ENCODE measurements around the gene RNF135. TPM values are rescaled to one million over a fixed set of nuclear protein-coding genes. Genes with fewer than 3 reads are reported as not detected.
"Not testable (repeated sequence)": the region's sequence is repeated elsewhere in the genome, so short reads cannot be mapped to it uniquely, and the experiment has no call there.

Gene RNF135
- total and polyA plus RNA-seq, 7 experiments from 2014 or later, result 2.0 to 18.7 (median 3.5) TPM

DNA sequence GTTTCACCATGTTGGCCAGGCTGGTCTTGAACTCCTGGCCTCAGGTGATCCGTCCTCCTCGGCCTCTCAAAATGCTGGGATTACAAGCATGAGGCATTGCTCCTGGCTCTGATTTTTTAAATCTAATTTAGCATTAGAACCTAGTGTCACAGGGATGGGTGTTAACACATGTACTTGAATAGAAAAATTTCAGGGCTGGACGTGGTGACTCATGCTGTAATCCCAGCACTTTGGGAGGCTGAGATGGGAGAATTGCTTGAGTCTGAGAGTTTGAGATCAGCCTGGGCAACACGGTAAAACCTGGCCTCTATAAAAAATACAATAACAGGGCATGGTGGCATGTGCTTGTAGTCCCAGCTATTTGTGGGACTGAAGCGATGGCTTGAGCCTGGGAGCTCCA is 6.0 kb upstream of the RNF135 start:
- no peaks in the 10 kb centered on the region for H3K4me1 ChIP-seq (ENCODE audit: control insufficient read depth in 2 of 2, insufficient read depth in 2 of 2, low read length in 2 of 2)
- ATAC-seq (no peak), DNase-seq (no peak)
- no peak overlapping the region for H3K4me3 ChIP-seq (ENCODE audit: low read length)
- Mint-ChIP-seq H3K4me1 (peaks cover under 1 to 26% (median 3%) of the 10 kb centered on the region in 7 donors), H3K27ac (no peak overlapping the region), H3K27me3 (no peaks in the 10 kb centered on the region), H3K36me3 (no peaks in the 10 kb centered on the region), H3K9me3 (no peaks in the 10 kb centered on the region), H3K4me3 (no peak overlapping the region)
- POLR2A ChIA-PET, result no interaction called here
- no peak overlapping the region for H3K27ac ChIP-seq (ENCODE audit: low read depth, low read length)
- H3K27me3 ChIP-seq (ENCODE audit: control insufficient read depth in 2 of 2, insufficient read depth in 2 of 2, low read length in 2 of 2), result no peaks in the 10 kb centered on the region
- CTCF ChIA-PET, result no interaction called here
- intact Hi-C loops (cut with micrococcal nuclease), result no loop called here
- no peaks in the 10 kb centered on the region for H3K9me3 ChIP-seq (ENCODE audit: control insufficient read depth in 2 of 3, low read length in 3 of 3)
- no peaks in the 10 kb centered on the region for H3K36me3 ChIP-seq (ENCODE audit: control insufficient read depth in 2 of 3, insufficient read depth in 3 of 3, low read length in 3 of 3)

DNA sequence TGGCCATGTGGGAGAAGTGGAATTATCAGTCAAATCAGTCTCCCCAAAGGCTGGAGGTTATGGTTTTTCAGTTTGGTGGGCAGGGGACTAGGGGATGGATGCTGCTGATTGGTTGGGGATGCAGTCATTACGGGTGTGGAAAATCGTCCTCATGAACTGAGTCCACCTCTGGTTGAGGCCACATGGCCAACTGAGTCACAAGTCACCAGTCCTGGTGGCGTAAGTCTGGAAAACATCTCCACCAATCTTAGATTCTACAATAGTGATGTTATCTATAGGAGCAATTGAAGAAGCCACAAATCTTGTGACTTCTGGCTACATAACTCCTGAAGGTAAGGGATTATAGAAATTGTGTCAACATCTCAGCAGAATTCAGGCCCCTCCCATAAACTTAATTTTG is 5.2 kb upstream of the RNF135 start:
- no peaks in the 10 kb centered on the region for H3K9me3 ChIP-seq (ENCODE audit: control insufficient read depth in 2 of 3, low read length in 3 of 3)
- H3K27me3 Mint-ChIP-seq, result no peaks in the 10 kb centered on the region
- intact Hi-C loops (cut with micrococcal nuclease), result no loop called here
- no peak overlapping the region for H3K27ac Mint-ChIP-seq
- no peaks in the 10 kb centered on the region for H3K9me3 Mint-ChIP-seq
- H3K27me3 ChIP-seq (ENCODE audit: control insufficient read depth in 2 of 2, insufficient read depth in 2 of 2, low read length in 2 of 2), result no peaks in the 10 kb centered on the region
- ATAC-seq (no peak), DNase-seq (no peak)
- H3K36me3 ChIP-seq (ENCODE audit: control insufficient read depth in 2 of 3, insufficient read depth in 3 of 3, low read length in 3 of 3), result no peaks in the 10 kb centered on the region
- H3K27ac ChIP-seq (ENCODE audit: low read depth, low read length), result no peak overlapping the region
- H3K4me3 Mint-ChIP-seq, result no peak overlapping the region
- no peaks in the 10 kb centered on the region for H3K36me3 Mint-ChIP-seq
- peaks cover 3% of the 10 kb centered on the region in 2 donors for H3K4me1 ChIP-seq (ENCODE audit: control insufficient read depth in 2 of 2, insufficient read depth in 2 of 2, low read length in 2 of 2)
- ChIA-PET POLR2A (no interaction called here), CTCF (no interaction called here)
- no peak overlapping the region for H3K4me3 ChIP-seq (ENCODE audit: low read length)
- peaks cover 9 to 33% (median 10%) of the 10 kb centered on the region in 7 donors for H3K4me1 Mint-ChIP-seq

DNA sequence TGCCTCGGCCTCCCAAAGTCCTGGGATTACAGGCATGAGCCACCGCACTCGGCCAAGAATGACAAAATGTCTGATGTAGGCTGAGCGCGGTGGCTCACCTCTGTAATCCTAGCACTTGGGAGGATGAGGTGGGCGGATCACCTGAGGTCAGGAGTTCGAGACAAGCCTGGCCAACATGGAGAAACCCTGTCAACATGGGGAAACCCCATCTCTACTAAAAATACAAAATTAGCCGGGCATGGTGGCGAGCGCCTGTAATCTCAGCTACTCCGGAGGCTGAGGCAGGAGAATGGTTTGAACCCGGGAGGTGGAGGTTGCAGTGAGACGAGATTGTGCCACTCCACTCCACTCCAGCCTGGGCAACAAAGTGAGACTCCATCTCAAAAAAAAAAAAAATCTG is 2.9 kb upstream of the RNF135 start:
- H3K9me3 Mint-ChIP-seq; H3K4me3 Mint-ChIP-seq; H3K9me3 ChIP-seq (ENCODE audit: control insufficient read depth in 2 of 3, low read length in 3 of 3); intact Hi-C loops (cut with micrococcal nuclease); DNase-seq; H3K27ac ChIP-seq (ENCODE audit: low read depth, low read length); H3K36me3 ChIP-seq (ENCODE audit: control insufficient read depth in 2 of 3, insufficient read depth in 3 of 3, low read length in 3 of 3); POLR2A ChIA-PET; H3K4me3 ChIP-seq (ENCODE audit: low read length); H3K27me3 Mint-ChIP-seq; H3K4me1 ChIP-seq (ENCODE audit: control insufficient read depth in 2 of 2, insufficient read depth in 2 of 2, low read length in 2 of 2); H3K27me3 ChIP-seq (ENCODE audit: control insufficient read depth in 2 of 2, insufficient read depth in 2 of 2, low read length in 2 of 2); H3K27ac Mint-ChIP-seq; ATAC-seq: not testable (repeated sequence)
- H3K36me3 Mint-ChIP-seq, result peaks cover 0 to 11% (median 4%) of the 10 kb centered on the region in 5 donors
- peaks cover 15 to 33% (median 24%) of the 10 kb centered on the region in 7 donors for H3K4me1 Mint-ChIP-seq
- CTCF ChIA-PET, result interaction anchor here (0.6 kb wide), 1 partner anchor 36 kb away, joined by 3 read pairs; no protein-coding TSS in a partner anchor

DNA sequence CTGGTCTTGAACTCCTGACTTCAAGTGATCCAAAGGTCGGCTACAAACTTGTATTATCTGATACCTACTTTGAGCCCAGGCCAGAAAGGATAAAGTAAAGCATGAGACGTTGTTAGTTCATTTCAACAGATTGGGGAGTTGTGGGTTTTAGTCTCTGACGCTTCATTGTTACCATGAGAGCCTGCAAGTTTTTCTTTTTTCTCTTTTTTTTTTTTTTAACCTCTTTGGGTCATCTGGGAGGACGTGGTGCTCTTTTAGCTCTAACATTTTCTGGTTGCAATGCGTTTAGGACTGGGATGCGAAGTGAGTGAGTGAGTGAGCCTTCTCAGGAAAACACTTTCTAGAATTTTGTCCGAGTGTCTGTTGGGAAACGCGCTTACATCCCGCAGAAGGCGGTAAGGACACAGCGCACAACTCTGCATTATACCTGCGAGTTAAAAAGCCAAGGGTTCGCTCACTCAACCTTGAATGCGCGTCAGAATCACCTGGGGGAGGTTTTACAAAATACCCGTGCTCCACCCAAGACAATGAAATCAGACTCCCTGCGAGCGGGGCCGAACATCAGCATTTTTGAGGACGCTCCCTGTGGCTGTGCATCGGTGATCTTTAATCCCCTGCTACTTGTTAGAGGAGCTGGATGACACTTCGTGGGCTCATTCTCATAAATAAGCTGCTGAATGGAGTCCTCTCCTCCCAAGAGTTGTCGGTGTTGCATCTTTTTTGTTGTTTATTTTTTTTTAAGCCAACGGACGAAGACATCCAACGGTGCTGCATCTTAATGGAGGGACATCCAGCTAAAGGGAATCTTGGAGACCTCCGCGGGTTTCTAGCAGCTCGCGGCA is 629 bp upstream of the RNF135 start:
- peaks cover 0 to 6% (median 0%) of the 10 kb centered on the region in 5 donors for H3K27me3 Mint-ChIP-seq
- H3K4me3 Mint-ChIP-seq, result peak overlapping the region; percentile 88 to 98 (median 96)
- peaks cover 0 to 18% (median 5%) of the 10 kb centered on the region in 5 donors for H3K36me3 Mint-ChIP-seq
- peak overlapping the region; percentile 71 to 98 (median 75) for H3K27ac Mint-ChIP-seq
- peaks cover 15 to 39% (median 25%) of the 10 kb centered on the region in 7 donors for H3K4me1 Mint-ChIP-seq
- CTCF ChIA-PET, result interaction anchor here (0.6 to 0.9 kb wide), 2 partner anchors 10 to 64 kb away, joined by 4 read pairs; partner anchors contain the start of gene TEFM
- H3K4me3 ChIP-seq (ENCODE audit: low read length), result peak overlapping the region; percentile 76
- H3K9me3 Mint-ChIP-seq, result peaks cover 0 to 2% (median 0%) of the 10 kb centered on the region in 11 donors
- peak overlapping the region; percentile 59 for H3K27ac ChIP-seq (ENCODE audit: low read depth, low read length)
- no peaks in the 10 kb centered on the region for H3K36me3 ChIP-seq (ENCODE audit: control insufficient read depth in 2 of 3, insufficient read depth in 3 of 3, low read length in 3 of 3)
- no peaks in the 10 kb centered on the region for H3K9me3 ChIP-seq (ENCODE audit: control insufficient read depth in 2 of 3, low read length in 3 of 3)
- H3K4me1 ChIP-seq (ENCODE audit: control insufficient read depth in 2 of 2, insufficient read depth in 2 of 2, low read length in 2 of 2), result peaks cover 3% of the 10 kb centered on the region in 2 donors
- peak in 5 of 9 donors; percentile 10 to 23 (median 15) for DNase-seq
- no peaks in the 10 kb centered on the region for H3K27me3 ChIP-seq (ENCODE audit: control insufficient read depth in 2 of 2, insufficient read depth in 2 of 2, low read length in 2 of 2)
- POLR2A ChIA-PET, result interaction anchor here (0.6 kb wide), 1 partner anchor 479 kb away, joined by 4 read pairs; no protein-coding TSS in a partner anchor
- intact Hi-C loops (cut with micrococcal nuclease), result loop anchor here (2.0 kb wide), 2 partner anchors 39 to 63 kb away; partner anchors contain the start of gene TEFM (in 1 of the 2)
- ATAC-seq, result peak; percentile 68

DNA sequence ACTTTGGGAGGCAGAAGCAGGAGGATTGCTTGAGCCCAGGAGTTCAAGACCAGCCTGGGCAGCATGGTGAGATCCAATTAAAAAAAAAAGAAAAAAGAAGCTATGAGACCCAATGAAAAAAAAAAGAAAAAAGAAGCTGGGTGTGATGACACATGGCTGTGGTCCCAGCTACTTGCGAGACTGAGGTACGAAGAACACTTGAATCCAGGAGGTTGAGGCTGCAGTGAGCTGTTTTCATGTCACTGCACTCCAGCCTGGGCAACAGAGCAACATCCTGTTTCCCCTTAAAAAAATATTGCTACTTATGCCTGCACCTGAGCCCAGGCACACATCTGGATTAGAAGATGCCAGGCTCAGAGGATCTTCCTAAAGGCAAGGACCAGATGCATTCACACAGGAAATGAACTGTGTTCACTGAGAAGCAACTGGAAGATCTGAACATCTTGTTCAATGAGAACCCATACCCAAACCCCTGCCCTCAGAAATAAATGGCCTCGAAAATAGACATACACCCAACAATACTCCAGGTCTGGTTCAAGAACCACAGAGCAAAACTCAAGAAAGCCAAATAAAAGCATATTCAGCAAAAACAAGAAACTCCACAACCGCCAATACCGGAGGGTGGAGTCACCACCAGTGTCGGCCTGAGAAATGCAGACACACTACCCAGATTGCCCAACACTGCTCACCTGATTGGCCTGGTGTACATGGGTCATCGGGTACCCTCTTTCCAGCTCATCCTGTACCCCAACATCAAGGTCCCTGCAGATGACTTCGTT is 4.4 kb downstream of the RNF135 start:
- peaks cover 11 to 26% (median 21%) of the 10 kb centered on the region in 7 donors for H3K4me1 Mint-ChIP-seq
- ATAC-seq (no peak), DNase-seq (no peak)
- ChIA-PET CTCF (interaction anchor here (0.6 kb wide), 1 partner anchor 309 kb away, joined by 3 read pairs; no protein-coding TSS in a partner anchor), POLR2A (interaction anchor here (0.9 kb wide), 1 partner anchor 33 kb away, joined by 3 read pairs; no protein-coding TSS in a partner anchor)
- peak overlapping the region in 1 of 10 donors; percentile 29 for H3K4me3 Mint-ChIP-seq
- no peaks in the 10 kb centered on the region for H3K36me3 ChIP-seq (ENCODE audit: control insufficient read depth in 2 of 3, insufficient read depth in 3 of 3, low read length in 3 of 3)
- H3K4me3 ChIP-seq (ENCODE audit: low read length), result no peak overlapping the region
- no peak overlapping the region for H3K27ac ChIP-seq (ENCODE audit: low read depth, low read length)
- H3K9me3 ChIP-seq (ENCODE audit: control insufficient read depth in 2 of 3, low read length in 3 of 3), result no peaks in the 10 kb centered on the region
- H3K27ac Mint-ChIP-seq, result peak overlapping the region in 1 of 9 donors; percentile 33
- H3K4me1 ChIP-seq (ENCODE audit: control insufficient read depth in 2 of 2, insufficient read depth in 2 of 2, low read length in 2 of 2), result peaks cover 3% of the 10 kb centered on the region in 2 donors
- H3K36me3 Mint-ChIP-seq, result peaks cover 0 to 31% (median 18%) of the 10 kb centered on the region in 5 donors
- H3K27me3 ChIP-seq (ENCODE audit: control insufficient read depth in 2 of 2, insufficient read depth in 2 of 2, low read length in 2 of 2), result no peaks in the 10 kb centered on the region
- intact Hi-C loops (cut with micrococcal nuclease), result no loop called here
- peaks cover 0 to 6% (median 0%) of the 10 kb centered on the region in 5 donors for H3K27me3 Mint-ChIP-seq
- peaks cover 0 to 10% (median 3%) of the 10 kb centered on the region in 11 donors for H3K9me3 Mint-ChIP-seq

DNA sequence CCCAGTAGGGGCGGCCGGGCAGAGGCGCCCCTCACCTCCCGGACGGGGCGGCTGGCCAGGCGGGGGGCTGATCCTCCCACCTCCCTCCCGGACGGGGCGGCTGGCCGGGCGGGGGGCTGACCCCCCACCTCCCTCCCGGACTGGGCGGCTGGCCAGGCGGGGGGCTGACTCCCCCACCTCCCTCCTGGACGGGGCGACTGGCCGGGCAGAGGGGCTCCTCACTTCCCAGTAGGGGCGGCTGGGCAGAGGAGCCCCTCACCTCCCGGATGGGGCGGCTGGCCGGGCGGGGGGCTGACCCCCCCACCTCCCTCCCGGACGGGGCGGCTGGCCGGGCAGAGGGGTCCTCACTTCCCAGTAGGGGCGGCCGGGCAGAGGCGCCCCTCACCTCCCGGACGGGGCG is 9.1 kb downstream of the RNF135 start:
- H3K27me3 ChIP-seq (ENCODE audit: control insufficient read depth in 2 of 2, insufficient read depth in 2 of 2, low read length in 2 of 2); intact Hi-C loops (cut with micrococcal nuclease); H3K27me3 Mint-ChIP-seq; CTCF ChIA-PET; DNase-seq; H3K9me3 ChIP-seq (ENCODE audit: control insufficient read depth in 2 of 3, low read length in 3 of 3); H3K4me1 ChIP-seq (ENCODE audit: control insufficient read depth in 2 of 2, insufficient read depth in 2 of 2, low read length in 2 of 2); H3K9me3 Mint-ChIP-seq; ATAC-seq; H3K4me3 Mint-ChIP-seq; H3K4me1 Mint-ChIP-seq; POLR2A ChIA-PET; H3K27ac Mint-ChIP-seq; H3K27ac ChIP-seq (ENCODE audit: low read depth, low read length); H3K4me3 ChIP-seq (ENCODE audit: low read length); H3K36me3 ChIP-seq (ENCODE audit: control insufficient read depth in 2 of 3, insufficient read depth in 3 of 3, low read length in 3 of 3): not testable (repeated sequence)
- H3K36me3 Mint-ChIP-seq, result peaks cover 0 to 22% (median 14%) of the 10 kb centered on the region in 5 donors

All from naive thymus-derived CD4-positive, alpha-beta T cell (primary cell).